Right ventricle myocardium superior (tissue), 1 donor: ENCODE results near the gene PLD6. TPM values are rescaled to one million over a fixed set of nuclear protein-coding genes. Genes with fewer than 3 reads are reported as not detected.

Source experiments
- ATAC-seq: fragments of 200-7000 bp; cut with Tn5 transposase; one replicate; pipeline ENCODE4 v1.9.1; 2020; ENCODE audit warnings: mild to moderate bottlenecking; ENCODE audit not compliant: poor library complexity
- DNase-seq: peaks from one replicate; pipeline ENCODE4 v3.0.0-alpha.2; 2020
- intact Hi-C: fragments of 100-400 bp; cut with DNase I; formaldehyde crosslinking; loops from one replicate; pipeline ENCODE4 v1.11.2; 2022
- total RNA-seq: library from RNA; stranded (reverse); fragmentation: NEBNext Ultra II Directional; extraction: Animal tissue kit (Norgen Biotek cat#: 25700); gene quantifications from one replicate; pipeline ENCODE4 v1.2.1, GENCODE V29; 2021
- donor health status: DM: no; HTN: yes; CAD: no; lungs with severe emphysema.

The PLD6 gene
- total RNA-seq, 1 donor from 2014 or later, result 10.2 TPM

- no peak for ATAC-seq
- DNase-seq, result no peak
- intact Hi-C loops, result loop anchor here (10.0 kb wide), 1 partner anchor 225 kb away; no protein-coding TSS in a partner anchor
These were observed 23.6 kb upstream of the PLD6 start for GRCh38 chr17:17229416-17230384.

GRCh38 chr17:17228521-17229279 is 22.6 kb upstream of the PLD6 start:
- ATAC-seq, result peak; percentile 48
- intact Hi-C loops, result no loop called here
- DNase-seq, result no peak

GRCh38 chr17:17227608-17228520 is 21.7 kb upstream of the PLD6 start:
- ATAC-seq (peak; percentile 91), DNase-seq (peak; percentile 75)
- intact Hi-C loops, result no loop called here

GRCh38 chr17:17226451-17227265 is 20.5 kb upstream of the PLD6 start:
- ATAC-seq (no peak), DNase-seq (no peak)
- intact Hi-C loops, result no loop called here

GRCh38 chr17:17225901-17226300 is 19.8 kb upstream of the PLD6 start:
- intact Hi-C loops, result no loop called here
- no peak for DNase-seq
- no peak for ATAC-seq

- intact Hi-C loops, result no loop called here
- DNase-seq, result no peak
- no peak for ATAC-seq
These were observed 18.0 kb upstream of the PLD6 start for GRCh38 chr17:17224137-17224536.

- intact Hi-C loops, result no loop called here
- no peak for DNase-seq
These were observed 17.6 kb upstream of the PLD6 start for GRCh38 chr17:17223736-17224135.

GRCh38 chr17:17221329-17221728 is 15.2 kb upstream of the PLD6 start:
- DNase-seq, result no peak
- intact Hi-C loops, result no loop called here
- ATAC-seq, result no peak

More at GRCh38 chr17:17223736-17224135, 17.6 kb upstream of the PLD6 start:
- ATAC-seq, result no peak

GRCh38 chr17:17220529-17220928 is 14.4 kb upstream of the PLD6 start:
- no peak for ATAC-seq

GRCh38 chr17:17217995-17218394 is 11.9 kb upstream of the PLD6 start:
- intact Hi-C loops, result no loop called here
- ATAC-seq (no peak), DNase-seq (no peak)

More at GRCh38 chr17:17220529-17220928, 14.4 kb upstream of the PLD6 start:
- no peak for DNase-seq
- intact Hi-C loops, result no loop called here

- intact Hi-C loops, result no loop called here
- no peak for ATAC-seq
- no peak for DNase-seq
These were observed 10.6 kb upstream of the PLD6 start for GRCh38 chr17:17216776-17217175.

- intact Hi-C loops, result no loop called here
- ATAC-seq, result no peak
- no peak for DNase-seq
These were observed 10.1 kb upstream of the PLD6 start for GRCh38 chr17:17216236-17216635.

- intact Hi-C loops, result no loop called here
- ATAC-seq, result no peak
These were observed 9.4 kb upstream of the PLD6 start for GRCh38 chr17:17215575-17215974.

GRCh38 chr17:17214646-17215436 is 8.7 kb upstream of the PLD6 start:
- intact Hi-C loops, result no loop called here
- ATAC-seq (no peak), DNase-seq (peak; percentile 35)

More at GRCh38 chr17:17215575-17215974, 9.4 kb upstream of the PLD6 start:
- DNase-seq, result no peak

GRCh38 chr17:17213775-17214174 is 7.6 kb upstream of the PLD6 start:
- ATAC-seq (peak; percentile 71), DNase-seq (peak; percentile 37)
- intact Hi-C loops, result no loop called here

- intact Hi-C loops, result no loop called here
- DNase-seq (no peak), ATAC-seq (no peak)
These were observed 1.9 kb upstream of the PLD6 start for GRCh38 chr17:17207998-17208397.

- no peak for DNase-seq
- intact Hi-C loops, result no loop called here
- ATAC-seq, result peak; percentile 0
These were observed 791 bp upstream of the PLD6 start for GRCh38 chr17:17206913-17207335.
